HL-60 (cell line): Measurements from ENCODE around the gene GAS6.

ENCODE experiments used
- DNase-seq, 2 experiments: peaks; one replicate each; pipeline ENCODE4 v3.0.0-alpha.2; 2010 to 2020; ENCODE audit warnings: low read depth in 1 of 2, low spot score in 1 of 2
- H3K27ac ChIP-seq: fragments of 250-450 bp; sonication (Bioruptor Pico); replicated peaks from 2 replicates; pipeline ENCODE4 v1.5.1; 2020; ENCODE audit warnings: mild to moderate bottlenecking, moderate library complexity
- H3K27me3 ChIP-seq: fragments of 250-450 bp; sonication (Bioruptor Pico); 2 replicates; pipeline ENCODE4 v1.5.1; 2021; ENCODE audit warnings: mild to moderate bottlenecking, moderate library complexity; ENCODE audit not compliant: insufficient read depth, poor library complexity, severe bottlenecking
- H3K4me3 ChIP-seq: replicated peaks from 2 replicates; pipeline ENCODE4 v1.5.1; 2011; ENCODE audit warnings: mild to moderate bottlenecking, control low read depth, low read length; ENCODE audit not compliant: insufficient read depth
- CTCF ChIP-seq: IDR thresholded peaks from one replicate; pipeline ENCODE4 v1.5.1; 2011; ENCODE audit warnings: low read length, control low read depth, inconsistent platforms; ENCODE audit not compliant: insufficient read depth
- GABPA ChIP-seq: IDR thresholded peaks from 2 replicates; pipeline ENCODE4 v1.6.1; 2012; ENCODE audit warnings: low read depth
- POLR2AphosphoS5 ChIP-seq: IDR thresholded peaks from 2 replicates; pipeline ENCODE4 v1.6.1; 2012; ENCODE audit warnings: low read depth
- REST ChIP-seq: IDR thresholded peaks from 2 replicates; pipeline ENCODE4 v1.6.1; 2012; ENCODE audit warnings: low read depth; ENCODE audit not compliant: insufficient replicate concordance
- SPI1 ChIP-seq: IDR thresholded peaks from 2 replicates; pipeline ENCODE4 v1.6.1; 2012; ENCODE audit warnings: low read depth, mild to moderate bottlenecking, borderline replicate concordance

Gene GAS6

GRCh38 chr13:113848431-113849260 lies 15.2 kb downstream of the GAS6 start:
- DNase-seq: no peak
- no peak overlapping the region for H3K4me3 ChIP-seq
- no peak overlapping the region for H3K27ac ChIP-seq
- H3K27me3 ChIP-seq: peaks cover 6% of the 10 kb centered on the region
- no peak for TF ChIP-seq REST
- TF ChIP-seq CTCF: no peak
- TF ChIP-seq GABPA: no peak
- no peak for TF ChIP-seq POLR2AphosphoS5
- no peak for TF ChIP-seq SPI1

- no peak for DNase-seq
These were observed 15.9 kb downstream of the GAS6 start for GRCh38 chr13:113848020-113848419.

More at GRCh38 chr13:113848020-113848419, 15.9 kb downstream of the GAS6 start:
- Histone ChIP-seq H3K4me3 (no peak overlapping the region), H3K27me3 (peaks cover 6% of the 10 kb centered on the region), H3K27ac (no peak overlapping the region)
- TF ChIP-seq CTCF (no peak), REST (no peak), SPI1 (no peak), POLR2AphosphoS5 (no peak), GABPA (no peak)
